ENCODE data around the gene PKD1. TPM values are rescaled to one million over a fixed set of nuclear protein-coding genes. Genes with fewer than 3 reads are reported as not detected.

PKD1 gene
- total and polyA plus RNA-seq, 3 donors from 2014 or later = 83.4 to 337 (median 323) TPM

DNA sequence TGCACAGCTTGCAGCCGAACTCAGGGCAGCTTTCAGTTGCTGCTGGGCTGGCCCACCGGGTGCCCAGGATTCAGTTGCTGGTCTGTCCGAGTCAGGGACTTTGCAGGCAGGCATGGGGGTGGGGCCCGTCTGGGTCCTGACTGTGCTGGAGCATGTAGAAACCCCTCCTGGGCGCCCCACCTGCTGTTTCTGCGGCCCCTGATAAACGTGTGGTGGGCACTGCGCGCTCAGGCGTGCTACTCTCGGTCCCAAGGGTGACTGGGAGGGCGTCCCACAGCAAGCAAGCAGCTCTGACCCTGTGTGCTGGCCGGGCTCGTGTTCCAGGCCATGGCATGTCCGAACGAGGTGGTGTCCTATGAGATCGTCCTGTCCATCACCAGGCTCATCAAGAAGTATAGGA lies 75.4 kb downstream of the PKD1 start:
- H3K27ac ChIP-seq = no peak overlapping the region
- H3K9me3 ChIP-seq = no peaks in the 10 kb centered on the region
- no peak for DNase-seq
- H3K36me3 ChIP-seq (ENCODE audit: low read depth, missing control alignments) = no peaks in the 10 kb centered on the region
- intact Hi-C loops (cut with DNase I; ENCODE audit: low total_unique reads) = no loop called here
- no peaks in the 10 kb centered on the region for H3K27me3 ChIP-seq
- H3K4me1 ChIP-seq = no peaks in the 10 kb centered on the region
- TF ChIP-seq CTCF (IDR thresholded peaks at IDR 0.05) (no peak), POLR2A (IDR thresholded peaks at IDR 0.05) (no peak)
- 71 to 94% methylated on average over 5 to 17 of the region's 17 CpGs for WGBS, 2 donors
- no peak overlapping the region for H3K4me3 ChIP-seq

DNA sequence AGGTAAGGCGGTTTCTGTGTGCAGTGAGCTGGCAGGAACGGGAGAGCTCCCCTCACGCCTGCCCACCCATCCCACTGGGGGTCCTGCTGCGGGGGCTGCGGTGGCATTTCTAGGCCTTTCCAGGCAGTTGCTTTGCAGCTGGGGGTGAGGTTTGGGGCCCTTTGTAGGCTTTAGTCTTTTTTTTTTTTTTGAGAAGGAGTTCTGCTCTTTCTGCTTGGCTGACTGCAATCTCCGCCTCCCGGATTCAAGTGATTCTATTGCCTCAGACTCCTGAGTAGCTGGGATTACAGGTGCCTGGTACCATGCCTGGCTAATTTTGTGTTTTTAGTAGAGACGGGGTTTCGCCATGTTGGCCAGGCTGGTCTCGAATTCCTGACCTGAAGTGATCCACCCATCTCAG lies 76.8 kb downstream of the PKD1 start:
- no peak overlapping the region for H3K4me3 ChIP-seq
- H3K27ac ChIP-seq = no peak overlapping the region
- no peaks in the 10 kb centered on the region for H3K9me3 ChIP-seq
- WGBS, 2 donors = 93 to 98% methylated on average over 9 to 10 of the region's 10 CpGs
- TF ChIP-seq CTCF (IDR thresholded peaks at IDR 0.05) = no peak
- TF ChIP-seq POLR2A (IDR thresholded peaks at IDR 0.05) = no peak
- no peak for DNase-seq
- no peaks in the 10 kb centered on the region for H3K36me3 ChIP-seq (ENCODE audit: low read depth, missing control alignments)
- H3K4me1 ChIP-seq = no peaks in the 10 kb centered on the region
- intact Hi-C loops (cut with DNase I; ENCODE audit: low total_unique reads) = no loop called here
- H3K27me3 ChIP-seq = no peaks in the 10 kb centered on the region

GRCh38 chr16:2058420-2058819 lies 77.3 kb downstream of the PKD1 start:
- no peak for DNase-seq
- no peak for TF ChIP-seq CTCF (IDR thresholded peaks at IDR 0.05)
- TF ChIP-seq POLR2A (IDR thresholded peaks at IDR 0.05) = no peak
- no peaks in the 10 kb centered on the region for H3K4me1 ChIP-seq
- no peaks in the 10 kb centered on the region for H3K27me3 ChIP-seq
- intact Hi-C loops (cut with DNase I; ENCODE audit: low total_unique reads) = no loop called here
- no peak overlapping the region for H3K4me3 ChIP-seq
- H3K9me3 ChIP-seq = no peaks in the 10 kb centered on the region
- H3K36me3 ChIP-seq (ENCODE audit: low read depth, missing control alignments) = no peaks in the 10 kb centered on the region
- WGBS, 2 donors = 89 to 94% methylated on average over 3 to 13 of the region's 13 CpGs
- no peak overlapping the region for H3K27ac ChIP-seq

DNA sequence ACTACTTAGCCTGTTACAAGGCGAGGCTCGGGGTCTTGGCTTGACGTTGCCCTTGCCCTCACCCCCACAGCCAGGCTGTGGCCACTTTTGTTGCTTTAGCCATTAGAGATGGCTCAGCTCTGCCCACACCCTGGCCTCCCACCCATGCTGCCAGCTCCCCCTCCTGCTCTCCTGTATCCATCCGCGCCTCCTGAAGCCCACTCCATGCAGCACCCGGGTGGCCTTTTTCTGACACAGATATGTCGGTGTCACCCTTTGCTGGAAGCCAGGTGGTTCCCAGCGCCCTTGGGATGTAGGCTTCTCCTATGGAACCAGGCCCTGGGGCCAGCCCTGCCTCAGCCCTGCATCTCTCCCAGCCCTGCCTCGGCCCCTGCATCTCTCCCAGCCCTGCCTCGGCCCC lies 78.3 kb downstream of the PKD1 start:
- no peak for DNase-seq
- TF ChIP-seq CTCF (IDR thresholded peaks at IDR 0.05) = no peak
- no peak for TF ChIP-seq POLR2A (IDR thresholded peaks at IDR 0.05)
- intact Hi-C loops (cut with DNase I; ENCODE audit: low total_unique reads) = no loop called here
- WGBS, 2 donors = 88 to 93% methylated on average over 7 to 10 of the region's 10 CpGs
- Histone ChIP-seq H3K4me1 (no peaks in the 10 kb centered on the region), H3K27ac (no peak overlapping the region), H3K36me3 (ENCODE audit: low read depth, missing control alignments) (no peaks in the 10 kb centered on the region), H3K4me3 (no peak overlapping the region), H3K27me3 (no peaks in the 10 kb centered on the region), H3K9me3 (no peaks in the 10 kb centered on the region)

DNA sequence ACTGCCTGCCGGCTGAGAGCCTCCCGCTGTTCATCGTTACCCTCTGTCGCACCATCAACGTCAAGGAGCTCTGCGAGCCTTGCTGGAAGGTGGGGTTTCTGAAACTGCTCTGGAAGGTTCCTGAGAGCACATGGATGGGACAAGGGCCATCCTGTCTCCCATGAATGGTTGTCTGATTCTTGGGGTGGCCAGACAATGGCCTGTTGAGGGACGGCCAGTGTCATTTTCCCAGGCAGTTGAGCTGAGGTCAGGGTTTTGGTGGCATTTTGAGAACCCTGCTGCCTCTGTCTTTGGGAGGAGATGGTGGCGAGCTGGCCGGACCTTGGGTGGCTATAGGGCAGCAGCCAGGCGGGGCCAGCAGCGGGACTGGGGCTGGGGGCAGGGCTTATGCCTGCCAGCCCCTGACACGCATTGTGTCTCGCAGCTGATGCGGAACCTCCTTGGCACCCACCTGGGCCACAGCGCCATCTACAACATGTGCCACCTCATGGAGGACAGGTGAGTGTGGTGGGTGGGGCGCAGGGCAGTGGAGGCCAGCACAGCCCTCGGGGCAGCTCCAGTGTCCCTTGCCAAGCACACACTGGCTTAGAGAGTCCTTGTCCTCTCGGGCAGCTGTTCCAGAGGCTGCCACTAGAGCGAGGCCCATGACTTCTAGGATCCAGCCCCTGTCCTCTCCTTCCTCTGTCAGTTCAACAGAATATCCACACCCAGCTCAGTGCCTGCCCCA lies 78.9 kb downstream of the PKD1 start:
- TF ChIP-seq CTCF (IDR thresholded peaks at IDR 0.05) (peak in 1 of 3 experiments; percentile 5), POLR2A (IDR thresholded peaks at IDR 0.05) (no peak)
- no peak for DNase-seq
- no peak overlapping the region for H3K4me3 ChIP-seq
- H3K9me3 ChIP-seq = no peaks in the 10 kb centered on the region
- no peaks in the 10 kb centered on the region for H3K36me3 ChIP-seq (ENCODE audit: low read depth, missing control alignments)
- no peaks in the 10 kb centered on the region for H3K4me1 ChIP-seq
- H3K27ac ChIP-seq = no peak overlapping the region
- no peaks in the 10 kb centered on the region for H3K27me3 ChIP-seq
- intact Hi-C loops (cut with DNase I; ENCODE audit: low total_unique reads) = no loop called here
- WGBS, 2 donors = 86 to 88% methylated on average over 18 to 19 of the region's 19 CpGs
